ENCODE results near the gene ARFGEF2.

DNA sequence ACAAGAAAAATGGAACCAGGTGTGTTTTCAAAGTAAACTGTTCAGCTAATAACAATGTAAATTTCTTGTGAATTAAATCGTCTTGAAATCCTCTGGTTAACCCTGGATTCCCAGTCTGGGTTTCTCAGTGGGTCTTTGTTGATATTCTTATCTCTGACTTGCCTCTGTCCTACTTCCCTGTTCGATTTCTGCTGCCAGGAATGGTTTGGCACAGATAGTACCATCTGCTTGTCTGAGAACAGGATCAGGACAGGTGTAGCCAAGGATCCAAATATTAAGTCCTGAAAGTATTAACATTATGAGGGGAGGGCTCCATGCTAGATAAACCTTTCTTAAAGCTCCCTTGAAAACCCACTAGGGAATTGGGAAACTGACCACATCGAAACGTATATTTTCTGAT, 30.1 kb downstream of the ARFGEF2 start:
- TF ChIP-seq EZH2 (IDR thresholded peaks at IDR 0.05) (no peak), CTCF (IDR thresholded peaks at IDR 0.05) (no peak), EZH2phosphoT487 (IDR thresholded peaks at IDR 0.05) (no peak)

All from neural progenitor cell (in vitro differentiated cells).